Stimulated activated CD8-positive, alpha-beta memory T cell treated with anti-CD3 and anti-CD28 coated beads, Interleukin-2, amount 100 ng/mL, for 48 hours (primary cell): ENCODE measurements around the gene COX6B2.

Source experiments
- DNase-seq, 2 donors: peaks; one replicate each; pipeline ENCODE4 v3.0.0-alpha.2; 2020; ENCODE audit warnings: low read depth in 2 of 2

The COX6B2 gene

GRCh38 chr19:55362174-55362989 is 7.9 kb upstream of the COX6B2 start:
- DNase-seq, result no peak

GRCh38 chr19:55360902-55361301 is 6.4 kb upstream of the COX6B2 start:
- no peak for DNase-seq

GRCh38 chr19:55358943-55359908 is 4.7 kb upstream of the COX6B2 start:
- DNase-seq, result no peak

- DNase-seq, result no peak
Observed at GRCh38 chr19:55358493-55358892, 4.0 kb upstream of the COX6B2 start.

GRCh38 chr19:55355213-55355821 is 798 bp upstream of the COX6B2 start:
- DNase-seq, result no peak

- DNase-seq, result no peak
Observed at GRCh38 chr19:55353803-55354697, 469 bp downstream of the COX6B2 start.

GRCh38 chr19:55353356-55353802 is 1.1 kb downstream of the COX6B2 start:
- DNase-seq, result no peak

- DNase-seq, result no peak
Observed at GRCh38 chr19:55352549-55353145, 1.9 kb downstream of the COX6B2 start.

- DNase-seq, result no peak
Observed at GRCh38 chr19:55352040-55352439, 2.5 kb downstream of the COX6B2 start.

- no peak for DNase-seq
Observed at GRCh38 chr19:55350620-55351315, 3.8 kb downstream of the COX6B2 start.

- DNase-seq, result no peak
Observed at GRCh38 chr19:55348317-55349034, 6.0 kb downstream of the COX6B2 start.

GRCh38 chr19:55347442-55348009 is 7.0 kb downstream of the COX6B2 start:
- DNase-seq, result no peak

GRCh38 chr19:55346725-55347441 is 7.6 kb downstream of the COX6B2 start:
- no peak for DNase-seq

- DNase-seq, result no peak
Observed at GRCh38 chr19:55345818-55346724, 8.4 kb downstream of the COX6B2 start.

GRCh38 chr19:55345101-55345817 is 9.3 kb downstream of the COX6B2 start:
- no peak for DNase-seq

- no peak for DNase-seq
Observed at GRCh38 chr19:55344444-55344843, 10.1 kb downstream of the COX6B2 start.
